NCI-H2107 (cell line): ENCODE results near the gene NCOA3.
"Not testable (repeated sequence)": the region's sequence is repeated elsewhere in the genome, so short reads cannot be mapped to it uniquely, and the experiment has no call there.

Source experiments
- DNase-seq: peaks from one replicate; lab custom pipeline; 2025; lab: John Stamatoyannopoulos, UW

The NCOA3 gene

DNA sequence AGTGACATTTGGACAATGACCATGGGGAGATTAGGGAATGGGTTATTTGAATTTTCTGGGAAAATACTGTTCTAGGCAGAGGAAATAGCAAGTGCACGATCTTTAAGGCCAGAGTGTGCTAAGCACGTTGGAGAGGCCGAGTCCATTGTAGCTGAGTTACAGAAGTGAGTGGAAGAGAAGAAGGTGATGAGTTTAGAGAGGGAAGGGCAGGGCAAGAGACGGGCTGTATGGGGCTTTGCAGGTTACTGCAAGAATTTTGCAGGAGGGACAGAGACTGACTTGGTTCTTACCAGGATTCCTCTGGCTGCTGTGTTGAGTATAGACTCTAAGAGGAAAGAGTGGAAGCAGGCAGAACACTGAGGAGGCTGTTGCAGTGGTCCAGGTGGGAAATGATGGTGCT lies 1.1 kb upstream of the NCOA3 start:
- no peak for DNase-seq

DNA sequence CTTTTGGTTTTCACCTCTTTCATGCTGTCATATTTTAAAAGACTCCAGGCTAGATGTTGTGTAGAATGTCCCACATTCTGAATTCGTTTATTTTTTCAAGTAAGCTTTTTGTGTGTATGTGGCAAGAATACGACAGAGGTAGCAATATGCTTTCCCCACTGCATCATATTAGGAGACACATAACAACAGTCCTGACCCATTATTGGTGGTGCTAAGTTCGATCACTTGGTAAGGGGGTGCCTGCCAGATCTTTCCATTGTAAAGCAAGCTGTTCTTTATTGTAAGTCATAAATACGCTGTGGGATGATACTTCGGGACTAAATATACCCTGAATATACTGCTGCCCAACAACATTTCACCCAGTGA lies 588 bp upstream of the NCOA3 start:
- DNase-seq, result no peak

DNA sequence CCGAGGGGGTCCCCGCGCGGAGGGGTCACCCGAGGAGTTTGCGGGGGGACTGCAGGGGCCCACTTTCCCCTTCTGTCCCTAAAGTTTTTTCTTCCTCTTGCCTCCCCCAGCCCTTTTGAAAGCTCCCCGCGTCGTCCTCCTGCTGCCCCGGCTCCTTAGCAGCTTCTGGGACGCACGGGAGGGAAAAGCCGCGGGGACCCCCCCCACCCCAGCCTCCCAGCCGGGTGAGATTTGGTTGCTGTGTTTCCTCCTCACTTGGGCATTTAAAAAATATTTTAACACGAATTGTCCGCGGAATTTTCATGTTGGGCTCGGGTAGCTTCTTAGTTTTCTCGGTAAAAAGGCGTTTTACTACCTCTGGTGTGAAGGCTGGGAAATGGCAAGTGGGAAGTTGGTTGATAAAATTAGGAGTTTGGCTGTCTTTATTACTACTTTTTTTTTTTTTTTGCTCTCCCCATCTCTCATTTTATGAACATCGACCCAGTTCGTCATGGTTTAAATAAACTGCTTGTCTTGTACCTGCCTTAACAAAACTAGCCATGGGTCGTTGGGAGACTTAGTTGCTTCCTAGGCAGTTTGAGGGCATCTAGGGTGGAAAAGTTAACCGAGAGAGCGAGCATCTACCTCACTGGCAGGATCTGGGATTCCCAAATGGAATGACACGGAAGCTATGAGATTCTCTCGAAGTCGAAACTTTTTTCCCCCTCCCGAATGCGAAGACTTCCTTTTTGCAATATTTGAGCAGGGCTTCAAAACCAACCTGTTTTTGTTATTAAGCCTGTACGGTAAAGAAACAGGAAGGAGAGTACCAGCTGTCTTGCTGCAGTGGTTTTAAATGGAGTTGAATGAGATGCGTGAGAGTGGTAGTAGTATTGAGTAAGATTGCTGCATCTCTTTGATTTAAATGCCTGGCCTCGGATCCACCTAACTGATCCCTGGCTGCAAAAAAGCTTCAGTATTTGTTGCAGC lies 868 bp downstream of the NCOA3 start:
- no peak for DNase-seq

DNA sequence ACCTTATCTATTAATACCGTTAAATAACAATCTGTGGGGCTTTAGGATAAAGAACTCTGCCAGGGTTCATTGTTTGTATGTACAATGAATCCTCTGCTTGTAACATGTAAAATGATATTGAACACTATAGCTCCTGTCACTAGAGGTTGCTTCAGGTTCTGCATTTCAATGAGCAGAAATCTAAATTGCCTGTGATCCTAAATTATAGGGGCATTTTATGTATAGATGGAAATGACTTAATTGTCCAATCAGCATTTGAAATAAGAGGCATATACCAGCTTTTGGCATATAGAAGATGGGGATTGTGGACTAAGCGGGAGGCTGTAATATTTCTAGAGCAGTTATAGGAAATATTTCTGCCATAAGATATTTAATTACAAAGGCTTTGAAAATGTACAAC lies 2.0 kb downstream of the NCOA3 start:
- DNase-seq, result no peak

DNA sequence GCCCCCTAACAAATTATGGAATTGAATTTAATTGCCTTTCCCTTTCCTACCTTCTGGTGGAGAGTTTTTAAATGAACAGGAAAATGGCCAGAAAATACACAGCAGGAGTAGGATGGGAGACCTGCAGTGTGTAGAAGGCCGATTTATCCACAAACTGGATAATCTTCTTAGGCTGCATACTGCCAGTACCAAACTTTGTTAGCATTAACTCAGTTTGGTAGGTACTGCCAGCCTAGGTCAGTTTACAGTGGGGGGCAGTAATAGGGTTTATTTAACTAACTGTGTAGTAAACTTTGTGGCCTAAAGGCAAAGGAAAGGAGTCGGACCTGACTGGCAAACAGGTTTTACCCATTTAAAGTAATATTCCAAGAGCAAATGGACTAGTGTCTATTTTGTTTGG lies 4.6 kb downstream of the NCOA3 start:
- DNase-seq, result no peak

DNA sequence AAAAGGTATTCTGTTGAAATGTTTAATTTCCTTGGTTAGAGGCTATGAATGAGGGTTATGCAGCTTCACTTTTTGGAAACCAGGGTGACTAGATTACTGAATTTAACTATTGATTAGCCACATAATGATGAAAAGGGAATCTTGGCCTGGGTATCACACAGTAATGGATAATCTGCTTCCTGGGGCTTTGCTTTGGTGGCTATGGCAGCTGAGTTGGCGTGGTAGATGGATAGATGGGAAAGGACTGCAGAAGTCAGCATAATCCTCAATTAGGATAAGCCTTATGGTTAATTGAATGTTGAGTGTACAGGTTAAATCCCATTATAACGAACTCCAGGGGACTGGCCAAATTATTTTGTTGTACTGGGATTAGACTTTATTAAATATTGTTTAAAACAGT lies 5.2 kb downstream of the NCOA3 start:
- DNase-seq, result no peak

DNA sequence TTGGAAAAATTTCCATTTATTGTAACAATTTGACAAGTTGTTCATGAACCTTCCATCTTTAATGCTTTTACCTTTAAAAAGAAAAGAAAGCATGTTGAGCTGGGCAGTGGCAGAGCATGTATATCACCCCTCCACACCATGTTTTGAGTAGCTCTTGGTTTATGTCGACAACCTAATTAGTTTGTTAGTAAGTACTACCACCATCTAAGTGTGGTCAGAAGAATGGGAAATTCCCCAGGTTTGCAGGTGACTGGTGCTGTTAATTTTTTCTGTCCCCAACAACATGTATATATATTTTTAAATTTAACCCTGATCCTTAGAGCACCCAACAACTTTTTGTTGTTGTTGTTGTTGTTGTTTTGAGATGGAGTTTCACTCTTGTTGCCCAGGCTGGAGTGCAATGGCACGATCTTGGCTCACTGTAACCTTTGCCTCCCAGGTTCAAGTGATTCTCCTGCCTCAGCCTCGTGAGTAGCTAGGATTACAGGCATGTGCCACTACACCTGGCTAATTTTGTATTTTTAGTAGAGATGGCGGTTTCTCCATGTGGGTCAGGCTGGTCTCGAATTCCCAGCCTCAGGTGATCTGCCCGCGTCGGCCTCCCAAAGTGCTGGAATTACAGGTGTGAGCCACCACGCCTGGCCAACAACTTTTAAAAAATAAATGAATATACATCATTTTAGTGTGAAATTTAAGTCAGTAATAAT lies 5.7 kb downstream of the NCOA3 start:
- not testable (repeated sequence) for DNase-seq

DNA sequence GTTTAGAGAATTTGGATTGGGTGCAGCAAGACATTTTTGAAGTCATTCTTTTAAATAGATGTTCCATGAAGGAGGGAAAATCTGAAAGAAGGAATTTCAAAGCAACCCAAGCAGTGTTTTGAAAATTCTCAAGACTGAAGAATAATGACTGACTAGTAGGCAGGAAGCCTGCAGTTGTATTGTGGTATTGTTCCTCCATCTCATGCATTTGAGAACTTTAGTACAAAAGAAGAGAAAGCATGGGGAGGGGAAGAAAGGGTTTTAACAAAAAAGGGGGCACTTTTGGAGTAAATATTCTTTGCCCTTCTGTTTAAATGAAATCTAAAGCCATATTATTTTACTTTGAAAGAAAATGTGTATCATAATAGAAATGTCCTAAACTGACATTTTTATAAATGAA lies 6.6 kb downstream of the NCOA3 start:
- no peak for DNase-seq

DNA sequence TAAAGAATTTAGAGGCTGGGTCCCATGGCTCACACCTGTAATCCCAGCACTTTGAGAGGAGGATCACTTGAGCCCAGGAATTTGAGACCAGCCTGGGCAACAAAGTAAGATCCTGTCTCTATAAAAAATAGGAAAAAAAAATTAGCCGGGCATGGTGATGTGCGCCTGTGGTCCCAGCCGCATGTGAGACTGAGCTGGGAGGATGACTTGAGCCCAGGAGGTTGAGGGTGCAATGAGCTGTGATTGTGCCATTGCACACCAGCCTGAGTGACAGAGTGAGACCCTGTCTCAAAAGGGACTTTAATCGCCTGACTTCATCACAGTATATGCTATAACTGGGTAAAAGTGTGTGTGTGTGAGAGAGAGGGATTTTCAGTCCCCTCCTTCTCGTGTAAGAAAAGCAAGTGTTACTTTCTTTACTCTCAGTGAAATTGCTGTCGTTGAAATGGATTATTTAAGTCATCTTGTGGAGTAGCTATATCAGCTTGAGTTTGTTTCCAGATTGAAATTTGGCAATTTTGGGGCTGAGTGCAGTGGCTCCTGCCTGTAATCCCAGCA lies 7.5 kb downstream of the NCOA3 start:
- no peak for DNase-seq

DNA sequence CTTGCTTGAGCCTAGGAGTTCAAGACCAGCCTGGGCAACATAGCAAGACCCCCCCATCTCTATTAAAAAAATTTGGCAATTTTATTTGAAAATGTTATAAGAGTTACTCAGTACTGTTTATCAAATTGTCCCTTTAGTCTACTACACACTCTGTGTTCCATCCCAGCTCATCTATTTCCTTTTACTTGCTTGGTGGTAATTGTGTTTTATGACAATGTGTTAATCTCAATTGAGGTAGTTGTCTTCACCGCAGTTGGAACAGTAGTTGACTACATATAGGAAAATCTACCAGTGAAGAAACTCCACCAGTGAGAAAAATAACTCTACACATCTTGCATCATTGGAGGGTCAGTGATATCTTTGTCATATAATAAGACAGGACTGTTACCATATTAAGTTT lies 8.0 kb downstream of the NCOA3 start:
- DNase-seq, result no peak

DNA sequence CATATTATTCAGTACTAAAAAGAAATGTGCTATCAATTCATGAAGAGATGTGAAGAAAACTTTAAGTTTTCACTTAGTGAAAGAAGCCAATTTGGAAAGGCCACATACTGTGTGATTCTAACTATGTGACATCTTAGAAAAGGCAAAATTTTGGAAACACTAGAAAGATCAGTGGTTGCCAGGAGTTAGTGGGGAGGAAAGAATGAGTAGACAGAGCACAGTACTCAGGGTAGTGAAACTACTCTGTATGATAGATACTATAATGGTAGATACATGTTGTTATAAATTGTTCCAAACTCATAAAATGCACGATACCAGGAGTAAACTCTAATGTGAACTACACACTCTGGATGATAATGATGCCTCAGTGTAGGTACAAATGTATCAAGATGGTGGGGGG lies 14.2 kb downstream of the NCOA3 start:
- no peak for DNase-seq

DNA sequence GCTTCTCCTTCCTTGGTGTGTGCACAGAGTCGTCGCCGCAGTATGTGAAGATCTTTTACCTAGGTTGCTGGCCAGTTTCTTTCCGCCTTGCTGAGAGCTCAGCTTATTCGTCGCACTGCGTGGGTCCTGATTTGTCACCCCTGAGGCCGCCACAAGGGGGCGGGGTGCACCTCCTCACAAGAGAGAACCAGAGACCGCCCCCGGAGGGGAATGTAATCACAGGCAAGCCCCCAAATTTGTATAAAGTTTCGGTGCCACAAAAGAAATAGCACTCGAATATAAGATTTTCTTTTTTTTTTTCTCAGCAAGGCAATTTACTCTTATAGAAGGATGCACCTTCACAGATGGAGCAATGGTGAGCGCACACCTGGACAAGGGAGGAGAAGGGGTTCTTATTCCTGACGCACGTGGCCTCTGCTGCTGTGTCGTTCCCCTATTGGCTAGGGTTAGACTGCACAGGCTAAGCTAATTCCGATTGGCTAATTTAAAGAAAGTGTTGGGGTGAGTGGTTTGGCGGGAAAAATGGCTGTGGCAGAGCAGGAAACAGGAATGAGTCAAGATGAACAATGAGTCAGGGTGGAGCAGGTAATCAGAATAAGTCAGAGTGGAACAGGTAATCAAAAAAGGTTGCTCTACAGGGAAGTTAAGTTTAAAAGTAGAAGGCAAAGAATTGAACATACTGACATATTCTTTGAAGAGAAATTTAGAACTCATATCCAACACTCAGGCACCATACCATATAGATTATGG lies 19.5 kb downstream of the NCOA3 start:
- no peak for DNase-seq

DNA sequence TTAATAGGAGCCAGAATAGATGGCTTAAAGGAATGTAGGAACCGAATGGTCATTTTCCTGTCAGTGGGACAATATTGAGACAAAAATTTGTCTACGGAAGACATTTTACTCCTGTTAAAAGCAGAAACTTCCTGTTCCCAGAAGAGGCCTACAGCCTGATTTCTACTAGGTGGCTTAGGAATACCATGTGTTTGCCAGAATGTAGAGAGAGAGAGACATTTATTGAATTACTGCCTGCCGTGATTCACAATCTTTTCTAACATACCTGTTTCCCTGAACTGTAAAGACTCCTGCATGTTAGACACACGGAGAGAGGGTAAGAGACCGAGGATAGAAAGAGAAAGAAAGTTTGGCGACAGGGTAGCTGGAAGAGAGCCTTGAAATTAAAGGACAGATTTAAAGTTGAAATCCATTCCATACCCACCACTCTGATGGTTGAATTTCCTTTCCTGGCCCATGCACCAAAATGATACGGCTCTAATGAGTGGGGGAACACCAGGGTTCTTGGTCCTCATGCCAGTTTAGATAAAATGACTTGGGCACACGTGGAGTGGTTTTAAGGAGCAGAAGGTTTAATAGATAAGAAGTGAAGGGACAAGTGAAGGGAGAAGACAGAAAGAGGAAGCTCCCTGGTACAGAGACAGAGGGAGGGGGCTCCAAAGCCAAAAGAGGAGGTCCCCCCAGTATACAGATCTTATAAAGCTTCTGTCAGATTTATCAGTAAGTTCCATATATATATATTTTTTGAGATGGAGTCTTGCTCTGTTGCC lies 22.5 kb downstream of the NCOA3 start:
- no peak for DNase-seq

DNA sequence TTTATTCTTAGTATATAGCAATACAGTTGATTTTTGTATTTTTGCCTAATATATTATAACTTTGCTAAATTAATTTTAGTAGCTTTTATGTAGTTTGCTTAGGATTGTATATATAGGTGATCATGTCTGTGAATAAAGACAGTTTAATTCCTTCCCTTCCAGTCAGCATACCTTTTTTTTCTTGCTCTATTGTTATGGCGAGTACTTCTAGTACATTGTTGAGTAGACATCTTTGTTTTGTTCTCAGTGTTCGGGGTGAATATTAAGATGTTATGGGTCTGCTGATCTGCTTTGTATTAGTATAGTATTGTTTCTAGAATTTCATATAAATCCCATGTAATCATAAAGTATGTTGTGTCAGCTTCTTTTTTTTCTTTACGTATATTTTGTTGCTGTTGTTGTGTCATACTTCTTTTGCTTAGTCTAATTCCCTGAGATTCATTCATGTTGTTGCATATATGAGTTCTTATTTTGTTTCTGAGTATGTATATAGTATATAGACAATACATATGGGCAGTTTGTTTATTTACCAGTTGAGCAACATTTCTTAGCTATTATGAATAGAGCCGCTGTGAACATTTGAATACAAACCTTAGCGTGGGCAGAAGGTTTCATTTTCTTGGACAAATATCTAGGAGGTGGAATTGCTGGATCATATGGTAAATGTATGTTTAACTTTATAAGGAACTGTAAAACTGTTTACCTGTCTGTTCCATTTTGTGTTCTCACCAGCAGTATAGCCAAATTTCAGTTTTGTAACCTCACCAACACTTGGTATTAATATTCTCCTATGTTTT lies 25.5 kb downstream of the NCOA3 start:
- no peak for DNase-seq

DNA sequence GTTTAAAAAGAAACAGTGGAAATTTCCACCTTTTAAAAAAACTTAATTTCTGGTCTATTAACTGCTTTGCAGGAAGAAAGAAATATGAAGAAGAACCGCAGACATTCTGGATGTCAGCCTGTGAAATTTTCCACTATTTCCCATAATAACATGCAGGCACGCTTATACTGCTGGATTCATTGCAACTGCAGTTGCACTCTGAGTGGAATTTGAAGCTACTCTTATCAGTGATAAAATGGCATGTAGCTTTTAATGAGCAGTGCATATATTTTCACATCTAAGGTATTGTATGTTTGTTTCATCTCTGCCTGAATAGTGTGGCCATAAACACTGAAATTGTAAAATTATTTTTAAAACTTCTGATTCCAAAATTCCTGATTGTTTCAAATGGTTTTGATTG lies 28.2 kb downstream of the NCOA3 start:
- DNase-seq, result no peak

DNA sequence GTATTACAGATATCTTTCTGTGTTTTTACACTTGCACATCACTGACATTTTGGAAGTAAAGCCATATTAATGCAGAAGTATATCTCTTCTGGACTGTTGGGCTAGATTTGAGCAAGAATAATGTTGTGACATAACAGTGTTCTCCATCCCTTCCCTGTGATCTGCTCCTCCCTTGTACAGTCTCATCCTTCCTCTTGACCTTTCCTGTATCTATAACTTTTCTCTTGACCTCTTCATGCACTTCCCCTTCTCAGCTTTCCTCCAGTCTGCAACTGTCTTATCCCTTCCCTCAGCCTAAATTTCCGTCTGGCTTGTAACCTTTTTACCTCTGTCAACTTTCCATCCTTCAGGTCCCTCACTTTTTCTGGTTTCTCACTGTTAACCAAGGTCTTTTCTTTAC lies 29.8 kb downstream of the NCOA3 start:
- no peak for DNase-seq

DNA sequence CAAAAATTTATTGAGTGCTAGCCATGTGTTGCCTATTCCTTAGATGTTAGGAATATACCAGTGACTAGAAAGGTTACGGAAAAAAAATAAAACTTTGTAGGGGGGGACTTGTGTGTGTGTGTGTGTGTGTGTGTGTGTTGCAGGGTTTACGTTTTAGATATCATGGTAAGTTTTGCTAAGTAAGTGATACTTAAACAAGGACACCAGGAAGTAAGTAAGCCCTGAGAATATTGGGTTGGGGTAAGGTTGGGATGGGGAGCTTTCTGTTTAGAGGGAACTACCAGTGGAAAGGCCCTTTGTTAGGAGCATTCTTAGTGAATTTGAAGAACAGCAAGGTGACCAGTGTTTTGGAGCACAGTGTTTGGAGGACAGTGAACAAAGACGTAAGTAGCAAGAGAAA lies 30.3 kb downstream of the NCOA3 start:
- DNase-seq, result no peak

DNA sequence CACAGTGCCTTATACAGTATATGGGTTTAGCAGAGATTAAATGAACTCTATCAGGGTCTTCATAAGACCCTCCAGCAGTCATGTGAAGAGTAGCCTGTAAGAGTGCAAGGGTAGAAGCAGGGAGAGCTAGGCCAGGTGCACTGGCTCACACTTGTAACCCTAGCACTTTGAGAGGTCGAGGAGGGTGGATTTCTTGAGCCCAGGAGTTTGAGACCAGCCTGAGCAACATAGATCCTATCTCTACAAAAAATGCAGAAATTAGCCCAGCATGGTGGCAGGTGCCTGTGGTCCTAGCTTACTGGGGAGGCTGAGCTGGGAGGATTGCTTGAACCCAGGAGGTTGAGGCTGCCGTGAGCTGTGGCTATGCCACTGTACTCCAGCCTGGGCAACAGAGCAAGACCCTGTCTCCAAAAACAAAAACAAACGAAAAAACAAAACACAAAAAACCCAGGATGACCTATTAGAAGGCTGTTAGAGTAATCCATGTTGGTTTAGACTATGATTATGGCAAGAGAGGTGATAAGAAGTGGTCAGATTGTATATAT lies 31.9 kb downstream of the NCOA3 start:
- DNase-seq, result no peak

DNA sequence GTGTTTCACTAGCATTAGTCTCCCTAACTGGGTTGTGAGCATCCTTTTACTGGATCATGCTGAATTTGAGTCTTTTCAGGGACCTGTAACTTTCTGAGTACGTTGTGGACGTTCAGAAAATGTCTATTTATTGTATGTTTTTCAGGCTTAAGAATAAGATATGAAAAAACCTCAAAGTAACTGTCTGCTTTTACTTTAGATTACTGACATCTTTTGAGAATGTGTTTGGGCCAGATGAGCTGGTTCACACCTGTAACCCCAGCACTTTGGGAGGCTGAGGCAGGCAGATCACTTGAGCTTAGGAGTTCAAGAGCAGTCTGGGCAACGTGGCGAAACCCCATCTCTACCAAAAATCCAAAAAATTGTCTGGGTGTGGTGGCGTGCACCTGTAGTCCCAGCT lies 32.7 kb downstream of the NCOA3 start:
- DNase-seq, result no peak

DNA sequence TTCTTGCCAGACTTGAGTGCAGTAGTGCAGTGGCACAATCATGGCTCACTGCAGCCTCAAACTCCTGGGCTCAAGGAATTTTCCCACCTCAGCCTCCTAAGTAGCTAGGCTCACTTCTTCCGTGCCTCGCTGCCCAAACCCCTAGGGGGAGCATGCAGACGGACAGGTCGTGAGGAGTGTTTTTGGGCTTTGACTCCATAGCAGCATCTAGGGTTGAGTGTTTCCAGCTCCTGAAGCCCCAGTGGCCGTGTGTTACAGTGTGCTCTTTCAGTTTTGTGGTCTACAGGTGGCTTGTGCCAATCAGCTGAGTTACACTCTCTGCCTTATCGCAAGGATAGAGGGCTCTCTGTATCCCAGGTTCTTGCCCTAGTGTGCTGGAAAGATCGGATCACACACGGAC lies 33.4 kb downstream of the NCOA3 start:
- no peak for DNase-seq

DNA sequence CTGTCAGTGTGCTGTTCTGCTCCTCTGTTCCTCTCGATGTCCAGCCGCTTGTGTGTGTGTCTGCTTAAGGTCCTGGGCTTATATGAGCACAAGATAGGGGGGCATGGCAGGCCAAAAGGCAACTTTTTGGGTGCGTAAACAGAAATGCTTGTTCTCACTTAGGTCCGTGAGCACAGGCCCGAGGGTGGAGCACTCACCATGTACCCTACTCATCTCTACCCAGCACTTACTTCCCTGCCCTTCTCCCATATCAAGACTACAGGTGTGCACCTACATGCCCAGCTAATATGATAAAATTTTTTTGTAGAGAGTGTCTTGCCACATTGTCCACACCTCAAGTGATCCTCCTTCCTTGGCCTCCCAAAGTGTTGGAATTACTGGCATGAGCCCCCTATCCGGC lies 34.3 kb downstream of the NCOA3 start:
- DNase-seq, result no peak
